ENCODE measurements around the gene PRMT7.

PRMT7 gene

DNA sequence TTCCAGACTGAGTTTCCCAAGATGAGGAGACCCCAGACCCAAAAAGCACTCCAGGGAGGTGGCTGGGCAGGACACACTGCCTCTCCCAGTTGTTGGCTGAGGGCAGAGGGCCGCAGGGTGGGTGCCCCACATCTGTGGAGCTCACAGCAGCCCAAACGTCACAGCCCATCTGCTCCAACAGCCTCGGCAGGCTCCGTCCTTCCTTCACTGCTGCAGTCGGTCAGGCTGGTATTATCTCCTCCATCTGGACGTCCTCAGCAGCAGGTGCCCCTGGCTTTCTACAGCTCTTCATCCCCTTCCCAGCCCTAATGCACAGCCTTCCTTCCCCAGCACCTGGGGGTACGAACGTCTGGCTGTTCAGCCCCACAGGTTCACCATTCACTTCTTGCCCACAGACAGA lies 55.2 kb downstream of the PRMT7 start:
- no peak for DNase-seq

GRCh38 chr16:68367030-68367429 lies 56.2 kb downstream of the PRMT7 start:
- DNase-seq = peak; percentile 75

- DNase-seq = no peak
These were observed 56.6 kb downstream of the PRMT7 start for GRCh38 chr16:68367440-68367839.

- DNase-seq = no peak
These were observed 57.1 kb downstream of the PRMT7 start for GRCh38 chr16:68367891-68368290.

- DNase-seq = peak; percentile 47
These were observed 57.6 kb downstream of the PRMT7 start for GRCh38 chr16:68368301-68368888.

DNA sequence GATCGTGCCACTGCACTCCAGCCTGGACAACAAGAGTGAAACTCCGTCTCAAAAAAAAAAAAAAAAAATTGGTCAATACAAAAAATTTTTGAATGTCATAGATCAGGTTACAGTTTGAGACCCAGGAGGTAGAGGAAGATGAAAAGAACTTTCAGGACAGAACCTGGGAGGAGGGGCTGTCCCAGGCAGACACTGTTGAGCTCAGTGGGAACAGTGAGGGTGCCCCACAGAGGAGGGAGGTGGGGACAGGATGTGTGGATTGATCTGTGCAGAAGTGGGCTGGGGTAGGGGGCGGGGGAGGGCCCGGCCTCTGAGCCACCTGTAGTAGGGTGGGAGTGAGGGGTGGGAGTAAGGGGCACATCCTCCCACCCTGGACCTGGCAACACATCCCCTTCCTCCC lies 58.3 kb downstream of the PRMT7 start:
- DNase-seq = no peak

- peak; percentile 70 for DNase-seq
These were observed 59.1 kb downstream of the PRMT7 start for GRCh38 chr16:68369697-68370580.

DNA sequence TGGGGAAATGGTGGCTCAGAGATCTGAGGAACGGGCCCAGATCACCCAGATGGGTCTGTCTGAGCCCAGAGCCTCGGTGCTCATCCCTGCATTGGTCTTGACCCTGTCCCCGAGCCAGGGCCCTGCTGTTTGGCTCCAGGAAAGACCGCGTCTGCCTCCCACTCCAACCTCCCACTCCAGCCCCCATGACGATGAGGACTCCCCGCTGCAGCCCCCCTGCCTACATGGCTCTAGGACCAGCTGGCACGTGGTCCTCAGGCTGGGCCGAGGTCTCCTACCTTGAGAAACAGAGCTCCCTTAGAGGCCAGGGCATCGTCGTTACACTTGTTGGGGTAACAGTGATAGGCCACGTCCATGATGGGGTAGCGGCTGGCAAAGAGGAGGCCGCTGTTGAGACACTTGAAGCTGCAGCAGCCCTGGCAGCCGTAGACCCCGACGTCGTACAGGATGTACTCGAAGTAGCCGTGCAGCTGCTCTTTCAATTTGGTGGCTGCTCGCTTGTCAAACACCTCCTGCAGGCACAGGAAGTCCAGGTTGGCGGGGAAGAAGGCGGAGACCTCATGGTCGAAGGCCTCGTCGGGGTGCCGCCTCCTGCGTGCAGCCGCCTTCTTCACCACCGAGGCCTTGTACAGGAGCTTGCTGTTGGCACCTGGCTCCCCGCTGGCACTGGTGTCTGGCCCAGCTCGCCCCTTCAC lies 59.9 kb downstream of the PRMT7 start:
- no peak for DNase-seq

GRCh38 chr16:68371276-68371651 lies 60.4 kb downstream of the PRMT7 start:
- no peak for DNase-seq

DNA sequence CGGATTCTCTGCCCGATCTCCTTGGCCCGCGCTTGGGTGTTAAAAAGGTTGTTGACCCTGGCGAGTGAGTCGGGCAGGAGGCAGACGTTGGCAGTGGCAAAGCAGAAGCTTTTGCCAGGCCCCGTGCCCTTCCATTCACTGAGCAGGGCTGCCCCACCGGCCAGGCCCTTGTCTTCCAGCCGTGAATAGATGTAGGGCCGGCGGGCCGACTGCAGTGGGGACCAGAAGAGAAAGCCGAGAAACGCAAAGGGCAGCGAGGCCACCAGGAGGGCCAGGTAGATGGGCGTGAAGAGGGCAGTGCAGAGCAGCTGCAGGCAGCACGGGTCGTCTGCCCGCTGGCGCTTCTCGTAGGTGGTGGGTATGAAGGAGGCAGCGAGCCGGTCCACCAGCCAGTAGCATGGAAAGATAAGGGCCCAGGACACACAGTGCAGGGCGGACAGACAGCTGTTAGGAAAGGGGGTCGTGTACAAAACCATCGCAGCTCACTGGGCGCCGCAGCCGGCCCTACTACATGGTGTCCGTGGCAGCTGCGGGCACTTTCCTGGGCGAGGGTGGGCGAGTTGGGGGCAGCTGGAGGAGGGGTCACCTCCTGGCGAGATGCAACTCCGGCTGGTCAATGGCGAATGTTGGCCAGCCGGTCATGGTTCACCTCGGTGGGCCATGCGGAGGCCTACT lies 61.0 kb downstream of the PRMT7 start:
- no peak for DNase-seq

DNA sequence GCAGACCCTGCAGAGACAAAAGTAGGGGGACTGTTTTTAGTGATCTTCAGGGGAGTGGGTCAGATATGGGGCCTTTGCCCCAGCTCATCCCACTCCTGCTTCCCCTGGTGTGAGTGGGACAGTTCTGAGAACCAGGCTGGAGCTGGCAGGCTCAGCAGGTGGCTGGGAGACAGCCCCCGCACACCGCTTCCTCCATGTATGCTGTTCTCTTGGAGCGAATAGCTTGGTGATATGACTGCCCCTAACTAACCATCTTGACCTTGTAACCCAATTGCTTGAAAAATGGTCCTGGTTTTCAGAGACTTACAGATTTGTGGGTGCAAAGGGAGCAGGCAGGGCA lies 61.5 kb downstream of the PRMT7 start:
- DNase-seq = no peak

DNA sequence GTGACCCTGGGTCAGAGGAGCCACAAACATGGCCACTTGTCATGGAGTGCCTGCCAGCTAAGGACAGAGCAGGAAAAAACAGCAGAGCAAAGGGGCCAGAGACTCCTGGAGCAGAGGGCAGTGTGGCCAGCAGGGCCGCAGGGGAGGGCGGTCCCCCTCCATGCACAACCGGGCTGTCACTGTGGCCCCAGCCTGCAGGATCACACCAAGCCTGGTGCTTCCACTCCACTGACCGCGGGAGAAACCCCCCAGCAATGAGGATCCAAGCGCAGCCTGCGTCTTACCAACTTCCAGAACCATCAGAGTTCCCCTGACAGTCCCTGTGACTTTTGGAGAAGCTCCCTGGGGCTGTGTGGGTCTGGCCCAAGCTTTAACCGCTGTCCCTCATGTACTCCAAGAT lies 62.0 kb downstream of the PRMT7 start:
- no peak for DNase-seq

GRCh38 chr16:68373528-68374245 lies 62.9 kb downstream of the PRMT7 start:
- no peak for DNase-seq

GRCh38 chr16:68374246-68374805 lies 63.5 kb downstream of the PRMT7 start:
- no peak for DNase-seq

- DNase-seq = no peak
These were observed 64.3 kb downstream of the PRMT7 start for GRCh38 chr16:68374961-68375660.

GRCh38 chr16:68375801-68376536 lies 65.2 kb downstream of the PRMT7 start:
- DNase-seq = no peak

DNA sequence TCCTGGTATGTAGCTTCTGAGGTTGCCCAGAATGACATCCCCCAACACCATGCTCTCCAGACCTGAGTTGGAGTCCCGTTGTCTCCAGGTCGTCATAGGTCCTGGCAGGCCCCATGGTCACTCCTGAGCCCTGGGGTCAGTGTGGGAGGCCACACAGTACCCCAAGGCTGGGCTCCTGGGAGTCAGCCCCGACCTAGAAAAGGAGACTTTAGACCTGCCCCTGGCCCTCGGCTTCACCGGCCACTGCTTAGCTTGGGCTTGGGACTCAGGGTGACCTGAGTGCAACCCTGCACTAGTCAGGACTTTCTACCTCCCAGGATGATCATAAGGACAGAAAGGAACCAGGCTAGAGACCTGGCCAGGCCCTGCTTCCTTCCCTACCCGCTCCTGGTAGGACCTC lies 65.8 kb downstream of the PRMT7 start:
- DNase-seq = no peak

DNA sequence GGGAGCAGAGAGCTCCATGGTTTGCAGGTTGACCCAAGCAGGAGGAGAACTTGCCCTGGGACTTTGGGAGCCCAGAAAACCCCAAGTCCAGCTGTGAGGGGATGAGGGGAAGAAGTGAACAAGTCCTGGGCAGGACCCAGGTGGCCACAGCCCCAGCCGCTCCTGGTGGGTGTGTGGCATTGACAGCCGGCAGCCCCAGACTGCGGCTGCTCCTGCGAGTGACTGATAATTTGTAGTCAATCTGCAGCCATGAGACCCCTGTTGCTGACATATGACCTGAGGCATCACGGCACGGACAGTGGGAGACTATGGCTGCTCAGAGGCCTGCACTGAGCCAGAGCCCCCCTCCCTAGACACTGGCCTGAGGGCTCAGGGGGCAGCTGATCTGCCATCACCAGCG lies 66.4 kb downstream of the PRMT7 start:
- DNase-seq = no peak

- DNase-seq = no peak
These were observed 67.0 kb downstream of the PRMT7 start for GRCh38 chr16:68377667-68378393.

Data from stimulated activated CD8-positive, alpha-beta memory T cell treated with anti-CD3 and anti-CD28 coated beads, Interleukin-4, amount 100 ng/mL, for 48 hours (primary cell).